OCI-LY7 (cell line): ENCODE measurements around the gene NLRP3.

ENCODE experiments used
- EZH2phosphoT487 ChIP-seq: fragments of 200-600 bp; sonication (generic); IDR thresholded peaks from 2 replicates; pipeline ENCODE4 v1.6.1; 2018; ENCODE audit warnings: low read depth, borderline replicate concordance, mild to moderate bottlenecking, mixed run types, antibody characterized with exemption, low read length, moderate library complexity, mixed read lengths
- TF ChIP-seq, protein P1 (sequence below): fragments of 200-600 bp; sonication (generic); conservative IDR thresholded peaks from 2 replicates; pipeline ENCODE4 v1.5.1; 2014; ENCODE audit warnings: mild to moderate bottlenecking, antibody characterized with exemption, low read length, moderate library complexity, mixed read lengths

DNA sequence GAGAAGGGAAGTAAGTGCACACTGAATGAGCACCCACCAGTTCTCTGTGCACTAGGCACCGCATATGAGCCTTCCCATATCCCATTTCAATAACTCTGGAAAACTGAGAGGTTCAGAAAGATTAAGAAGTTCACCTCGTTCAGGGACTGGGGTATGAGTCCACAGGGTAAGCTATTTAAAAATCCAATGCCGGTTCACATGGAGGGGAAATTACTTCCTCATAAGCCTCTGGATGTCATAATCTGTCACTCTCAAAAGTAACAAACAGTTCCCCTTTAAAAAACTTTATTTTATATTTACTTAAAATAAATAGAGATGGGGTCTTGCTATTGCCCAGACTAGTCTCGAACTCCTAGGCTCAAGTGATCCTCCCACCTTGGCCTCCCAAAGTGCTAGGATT lies 40.0 kb downstream of the NLRP3 start:
- TF ChIP-seq, protein P1, sequence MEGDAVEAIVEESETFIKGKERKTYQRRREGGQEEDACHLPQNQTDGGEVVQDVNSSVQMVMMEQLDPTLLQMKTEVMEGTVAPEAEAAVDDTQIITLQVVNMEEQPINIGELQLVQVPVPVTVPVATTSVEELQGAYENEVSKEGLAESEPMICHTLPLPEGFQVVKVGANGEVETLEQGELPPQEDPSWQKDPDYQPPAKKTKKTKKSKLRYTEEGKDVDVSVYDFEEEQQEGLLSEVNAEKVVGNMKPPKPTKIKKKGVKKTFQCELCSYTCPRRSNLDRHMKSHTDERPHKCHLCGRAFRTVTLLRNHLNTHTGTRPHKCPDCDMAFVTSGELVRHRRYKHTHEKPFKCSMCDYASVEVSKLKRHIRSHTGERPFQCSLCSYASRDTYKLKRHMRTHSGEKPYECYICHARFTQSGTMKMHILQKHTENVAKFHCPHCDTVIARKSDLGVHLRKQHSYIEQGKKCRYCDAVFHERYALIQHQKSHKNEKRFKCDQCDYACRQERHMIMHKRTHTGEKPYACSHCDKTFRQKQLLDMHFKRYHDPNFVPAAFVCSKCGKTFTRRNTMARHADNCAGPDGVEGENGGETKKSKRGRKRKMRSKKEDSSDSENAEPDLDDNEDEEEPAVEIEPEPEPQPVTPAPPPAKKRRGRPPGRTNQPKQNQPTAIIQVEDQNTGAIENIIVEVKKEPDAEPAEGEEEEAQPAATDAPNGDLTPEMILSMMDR, result no peak
- TF ChIP-seq EZH2phosphoT487, result no peak
